AG09319 (cell line): ENCODE measurements around the gene NARF.

ENCODE experiments used
- DNase-seq: peaks from one replicate; pipeline ENCODE4 v3.0.0-alpha.2; 2010; ENCODE audit warnings: low read depth; ENCODE audit errors: extremely low read depth
- TF ChIP-seq, protein P1 (sequence below): IDR thresholded peaks from 2 replicates; pipeline ENCODE4 v1.5.1; 2011; ENCODE audit warnings: low read depth, mild to moderate bottlenecking, inconsistent platforms, low read length, moderate library complexity

Gene NARF

DNA sequence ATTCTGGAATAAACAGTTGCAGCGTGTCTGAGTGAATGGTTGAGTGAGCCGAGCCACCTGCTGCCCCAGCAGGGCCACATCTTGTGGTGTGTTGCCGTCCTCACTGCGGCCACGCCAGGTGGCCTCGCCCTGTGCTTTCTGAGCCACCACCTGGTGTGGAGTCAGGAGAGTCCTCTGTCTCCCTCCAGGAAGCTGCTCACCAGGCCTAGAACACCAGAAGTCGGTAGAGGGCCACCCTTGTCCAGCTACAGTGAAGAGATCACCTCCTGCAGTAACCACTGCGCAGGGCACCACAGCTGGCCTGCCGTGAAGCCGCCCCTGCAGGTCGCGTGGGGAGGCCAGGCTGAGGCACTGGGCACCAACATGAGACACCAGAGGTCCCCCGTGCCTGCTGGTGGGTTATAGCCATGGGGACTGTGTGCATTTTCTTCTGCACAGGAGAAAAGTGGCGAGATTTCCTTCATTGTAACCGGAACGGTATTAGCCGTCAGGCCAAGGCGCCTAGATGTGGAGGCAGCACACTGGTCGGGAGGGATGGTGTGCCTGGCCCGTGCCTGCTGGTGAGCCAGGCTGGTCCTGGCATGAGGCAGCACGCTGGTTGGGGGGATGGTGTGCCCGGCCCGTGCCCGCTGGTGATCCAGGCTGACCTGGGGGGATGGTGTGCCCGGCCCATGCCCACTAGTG, 32.1 kb downstream of the NARF start:
- TF ChIP-seq, protein P1, sequence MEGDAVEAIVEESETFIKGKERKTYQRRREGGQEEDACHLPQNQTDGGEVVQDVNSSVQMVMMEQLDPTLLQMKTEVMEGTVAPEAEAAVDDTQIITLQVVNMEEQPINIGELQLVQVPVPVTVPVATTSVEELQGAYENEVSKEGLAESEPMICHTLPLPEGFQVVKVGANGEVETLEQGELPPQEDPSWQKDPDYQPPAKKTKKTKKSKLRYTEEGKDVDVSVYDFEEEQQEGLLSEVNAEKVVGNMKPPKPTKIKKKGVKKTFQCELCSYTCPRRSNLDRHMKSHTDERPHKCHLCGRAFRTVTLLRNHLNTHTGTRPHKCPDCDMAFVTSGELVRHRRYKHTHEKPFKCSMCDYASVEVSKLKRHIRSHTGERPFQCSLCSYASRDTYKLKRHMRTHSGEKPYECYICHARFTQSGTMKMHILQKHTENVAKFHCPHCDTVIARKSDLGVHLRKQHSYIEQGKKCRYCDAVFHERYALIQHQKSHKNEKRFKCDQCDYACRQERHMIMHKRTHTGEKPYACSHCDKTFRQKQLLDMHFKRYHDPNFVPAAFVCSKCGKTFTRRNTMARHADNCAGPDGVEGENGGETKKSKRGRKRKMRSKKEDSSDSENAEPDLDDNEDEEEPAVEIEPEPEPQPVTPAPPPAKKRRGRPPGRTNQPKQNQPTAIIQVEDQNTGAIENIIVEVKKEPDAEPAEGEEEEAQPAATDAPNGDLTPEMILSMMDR, result no peak

DNA sequence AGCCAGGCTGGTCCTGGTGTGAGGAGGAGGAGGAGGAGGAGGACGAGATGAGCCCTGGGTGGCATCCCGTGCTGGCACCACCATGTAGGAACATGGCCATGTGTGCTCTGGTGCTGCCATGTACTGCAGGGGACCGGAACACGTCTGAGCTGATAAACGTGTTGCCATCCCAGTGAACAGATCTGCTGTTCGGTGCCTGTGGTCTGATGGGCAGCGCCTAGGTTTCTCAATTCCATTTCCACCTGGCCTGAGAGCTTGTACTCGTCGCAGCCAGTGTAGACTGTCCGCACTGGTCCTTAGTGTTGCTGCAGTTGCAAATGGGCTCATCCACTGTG, 32.6 kb downstream of the NARF start:
- TF ChIP-seq, protein P1, result no peak
- no peak for DNase-seq

More for the DNA sequence above, 32.1 kb downstream of the NARF start:
- DNase-seq, result no peak

DNA sequence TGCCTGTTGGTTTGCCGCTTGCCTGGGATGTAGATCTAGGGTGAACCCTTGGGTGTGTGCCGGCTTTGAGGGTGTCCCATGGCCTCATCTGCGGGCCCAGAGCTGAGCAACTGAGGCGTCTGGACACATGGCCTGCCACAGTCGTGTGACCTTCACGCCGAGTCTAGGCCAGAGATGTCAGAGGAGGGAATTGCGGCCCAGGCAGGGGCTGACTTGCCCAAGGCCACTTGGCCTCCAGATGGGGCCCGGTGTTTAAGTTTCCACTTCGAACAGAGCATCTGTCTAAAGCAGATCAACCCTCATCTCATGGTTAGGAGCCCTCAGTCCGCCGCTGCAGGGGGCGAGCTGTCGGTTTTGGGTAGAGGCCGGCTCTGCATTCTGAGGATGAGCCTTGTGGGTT, 33.0 kb downstream of the NARF start:
- no peak for DNase-seq
- TF ChIP-seq, protein P1, result no peak

DNA sequence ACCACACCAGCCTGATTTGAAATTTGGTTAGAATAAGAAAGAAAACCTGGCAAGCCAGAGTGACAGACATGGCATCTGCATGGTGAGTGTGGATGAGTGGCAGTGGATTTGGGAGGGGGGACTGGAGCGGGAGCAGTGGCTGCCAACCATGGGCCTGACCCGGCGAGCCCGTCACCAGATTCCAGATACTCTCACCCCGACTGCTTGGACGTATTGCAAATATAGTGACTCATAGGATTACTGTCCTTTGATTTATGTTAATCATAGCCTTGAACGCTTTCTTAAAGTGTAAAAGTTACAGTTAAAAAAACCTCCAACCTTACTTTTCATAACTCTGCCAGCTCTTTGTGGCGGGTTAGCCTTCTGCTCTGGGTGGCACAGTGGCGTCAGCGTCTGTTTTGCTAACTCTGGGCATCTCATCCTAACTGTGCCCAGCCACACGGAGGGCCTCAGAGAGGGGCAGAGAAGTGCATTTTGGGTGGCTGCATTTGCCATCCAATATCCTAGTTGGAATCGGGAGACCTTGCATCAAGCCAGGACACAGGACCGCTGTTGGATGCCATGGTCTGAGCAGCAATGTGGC, 34.2 kb downstream of the NARF start:
- TF ChIP-seq, protein P1, result no peak
- DNase-seq, result no peak

DNA sequence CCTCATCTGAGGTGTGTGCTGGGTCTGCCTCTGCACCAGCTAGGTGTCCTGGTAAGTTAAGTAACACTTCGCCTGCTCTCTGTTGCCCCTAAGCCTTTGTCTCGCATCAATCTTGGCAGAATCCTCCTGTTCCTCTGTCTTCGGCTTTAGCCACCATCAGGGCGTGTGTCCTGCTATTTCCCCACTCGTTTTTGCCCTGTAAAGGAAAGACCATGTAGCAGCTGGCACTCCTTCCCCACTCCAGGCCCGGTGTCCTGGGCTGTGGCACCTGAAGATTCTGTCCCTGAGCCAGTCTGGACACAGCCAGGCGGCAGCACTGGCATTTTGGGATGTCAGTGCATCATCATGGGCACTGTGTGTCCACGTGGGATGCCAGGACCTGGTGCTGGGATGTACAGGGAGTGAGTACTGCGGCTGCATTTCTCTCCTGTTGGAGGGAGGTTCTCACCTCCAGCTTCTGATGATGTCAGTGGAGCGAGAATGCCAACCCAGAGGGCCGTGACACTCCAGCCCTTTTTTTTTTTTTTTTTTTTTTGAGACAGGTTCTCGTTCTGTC, 34.8 kb downstream of the NARF start:
- TF ChIP-seq, protein P1, result no peak
- no peak for DNase-seq

DNA sequence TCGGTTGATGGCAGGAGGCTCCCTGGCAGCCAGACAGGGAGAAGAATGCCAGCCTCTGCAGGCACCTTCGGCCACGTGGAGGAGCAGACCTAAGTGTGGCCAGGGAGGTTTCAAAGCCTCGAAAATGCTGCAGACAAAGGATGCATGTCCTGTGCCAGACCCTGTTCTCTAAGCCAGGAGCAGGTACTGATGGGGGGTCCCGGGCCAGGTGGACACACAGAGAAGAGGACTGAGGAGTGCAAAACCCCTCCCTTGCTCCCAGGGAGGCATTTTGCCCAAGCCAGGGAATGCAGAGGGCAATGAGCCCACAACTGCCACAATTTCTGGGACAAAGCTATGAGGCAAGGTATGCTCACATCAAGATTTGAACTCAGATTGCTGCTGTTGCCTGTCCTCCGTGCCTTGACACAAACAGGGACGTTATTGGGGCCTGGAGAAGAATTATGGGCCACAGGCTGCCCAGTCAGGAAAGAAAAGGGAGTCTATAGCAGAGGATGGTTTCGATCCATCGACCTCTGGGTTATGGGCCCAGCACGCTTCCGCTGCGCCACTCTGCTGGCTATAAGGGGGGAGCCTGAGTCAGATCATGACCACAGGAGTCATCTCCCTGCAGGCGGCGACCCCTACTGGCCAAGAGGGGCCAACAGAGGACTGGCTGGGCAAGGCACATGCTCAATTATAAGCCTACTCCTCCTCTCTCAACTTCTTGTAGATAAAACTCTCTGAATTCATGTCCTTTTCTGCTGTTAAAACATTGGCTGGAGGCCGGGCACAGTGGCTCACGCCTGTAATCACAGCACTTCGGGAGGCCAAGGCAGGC, 35.9 kb downstream of the NARF start:
- DNase-seq, result peak; percentile 95

More for the DNA sequence above, 35.9 kb downstream of the NARF start:
- TF ChIP-seq, protein P1, result peak; percentile 94
